Activated T-cell treated with anti-CD3 and anti-CD28 coated beads, Interleukin-2, amount 50 U/mL, for 1 hour (primary cell): ENCODE results near the gene PRSS27.
"Not testable (repeated sequence)": the region's sequence is repeated elsewhere in the genome, so short reads cannot be mapped to it uniquely, and the experiment has no call there.

Source experiments
- DNase-seq: peaks from one replicate; pipeline ENCODE4 v3.0.0-alpha.2; 2020

The PRSS27 gene

DNA sequence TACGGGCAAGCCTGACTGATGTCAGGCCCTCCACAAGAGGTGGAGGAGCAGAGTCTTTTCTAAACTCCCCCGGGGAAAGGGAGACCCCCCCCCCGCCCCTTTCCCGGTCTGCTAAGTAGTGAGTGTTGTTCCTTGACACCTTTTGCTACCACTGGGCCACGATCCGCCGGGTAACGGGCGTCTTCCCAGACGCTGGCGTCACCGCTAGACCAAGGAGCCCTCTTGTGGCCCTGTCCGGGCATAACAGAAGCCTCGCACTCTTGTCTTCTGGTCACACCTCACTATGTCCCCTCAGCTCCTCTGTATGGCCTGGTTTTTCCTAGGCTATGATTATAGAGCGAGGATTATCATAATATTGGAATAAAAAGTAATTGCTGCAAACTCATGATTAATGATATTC is 50.0 kb downstream of the PRSS27 start:
- DNase-seq, result peak; percentile 74

DNA sequence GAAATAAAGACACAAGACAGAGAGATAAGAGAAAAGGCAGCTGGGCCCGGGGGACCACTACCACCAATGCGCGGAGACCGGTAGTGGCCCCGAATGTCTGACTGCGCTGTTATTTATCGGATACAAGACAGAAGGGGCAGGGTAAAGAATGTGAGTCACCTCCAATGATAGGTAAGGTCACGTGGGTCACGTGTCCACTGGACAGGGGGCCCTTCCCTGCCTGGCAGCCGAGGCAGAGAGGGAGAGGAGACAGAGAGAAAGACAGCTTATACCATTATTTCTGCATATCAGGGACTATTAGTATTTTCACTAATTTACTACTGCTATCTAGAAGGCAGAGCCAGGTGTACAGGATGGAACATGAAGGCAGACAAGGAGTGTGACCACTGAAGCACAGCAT is 50.4 kb downstream of the PRSS27 start:
- not testable (repeated sequence) for DNase-seq

- DNase-seq, result not testable (repeated sequence)
Measured at GRCh38 chr16:2666671-2667070, 53.4 kb downstream of the PRSS27 start.

DNA sequence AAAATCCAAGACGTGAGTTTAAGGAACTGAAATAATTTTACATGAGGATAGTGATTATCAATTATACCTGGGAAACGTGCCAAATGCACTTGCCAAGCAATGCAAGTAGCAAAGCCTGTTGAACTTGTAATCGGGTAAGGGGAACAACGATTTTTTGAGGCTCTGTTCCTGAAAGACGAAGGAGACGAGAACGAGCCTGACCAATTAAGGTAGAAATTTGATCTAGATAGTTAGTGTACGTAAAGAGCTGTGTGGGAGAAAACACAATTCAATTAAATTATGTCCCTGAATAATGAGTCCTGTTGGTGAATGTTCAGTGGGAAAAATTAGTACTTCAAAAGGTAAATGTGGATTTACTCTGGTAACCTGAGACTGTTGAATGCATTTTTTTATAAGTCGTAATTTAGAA is 55.4 kb downstream of the PRSS27 start:
- no peak for DNase-seq

- DNase-seq, result no peak
Measured at GRCh38 chr16:2663553-2664546, 56.2 kb downstream of the PRSS27 start.
